KOPT-K1 (cell line): Measurements from ENCODE around the gene CPNE2.
"Not testable (repeated sequence)": the region's sequence is repeated elsewhere in the genome, so short reads cannot be mapped to it uniquely, and the experiment has no call there.

Experiments used
- H3K27ac ChIP-seq: fragments of 200-600 bp; sonication (generic); 2 replicates; pipeline ENCODE4 v1.5.1; 2016; ENCODE audit warnings: antibody characterized with exemption, mild to moderate bottlenecking, low read depth, low read length; ENCODE audit not compliant: poor library complexity, severe bottlenecking
- H3K36me3 ChIP-seq: fragments of 200-600 bp; sonication (generic); 2 replicates; pipeline ENCODE4 v1.5.1; 2017; ENCODE audit warnings: antibody characterized with exemption, mild to moderate bottlenecking, low read length, moderate library complexity; ENCODE audit not compliant: insufficient read depth
- H3K9me3 ChIP-seq: fragments of 200-600 bp; sonication (generic); 2 replicates; pipeline ENCODE4 v1.5.1; 2017; ENCODE audit warnings: antibody characterized with exemption, low read length, mild to moderate bottlenecking; ENCODE audit not compliant: insufficient read depth, poor library complexity, severe bottlenecking

The CPNE2 gene

DNA sequence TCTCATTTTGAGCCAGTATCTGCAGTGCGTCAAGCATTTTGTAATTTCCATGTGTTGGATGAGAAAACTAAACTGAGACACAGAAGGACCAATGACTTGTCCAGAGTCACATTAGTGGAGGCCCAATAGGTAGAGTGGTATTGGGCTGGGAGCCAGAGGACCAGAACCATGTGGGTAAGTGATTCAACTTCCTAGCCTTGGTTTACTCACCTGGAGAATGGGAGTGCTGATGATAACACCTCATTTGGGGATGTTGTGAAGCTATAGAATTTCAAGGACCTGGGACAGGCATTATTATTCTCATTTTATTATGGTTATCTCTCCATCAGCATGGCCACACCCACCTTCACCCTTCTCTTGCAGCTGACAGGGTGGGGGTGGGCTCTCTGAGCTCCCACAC lies 8.1 kb downstream of the CPNE2 start:
- H3K9me3 ChIP-seq: no peaks in the 10 kb centered on the region
- no peak overlapping the region for H3K27ac ChIP-seq
- no peaks in the 10 kb centered on the region for H3K36me3 ChIP-seq

- H3K36me3 ChIP-seq: no peaks in the 10 kb centered on the region
- H3K27ac ChIP-seq: no peak overlapping the region
- H3K9me3 ChIP-seq: no peaks in the 10 kb centered on the region
Measured at GRCh38 chr16:57102888-57103851, 10.8 kb downstream of the CPNE2 start.

GRCh38 chr16:57104706-57105105 lies 12.3 kb downstream of the CPNE2 start:
- H3K36me3 ChIP-seq: no peaks in the 10 kb centered on the region
- no peak overlapping the region for H3K27ac ChIP-seq
- no peaks in the 10 kb centered on the region for H3K9me3 ChIP-seq

GRCh38 chr16:57105184-57105583 lies 12.8 kb downstream of the CPNE2 start:
- no peaks in the 10 kb centered on the region for H3K36me3 ChIP-seq
- H3K27ac ChIP-seq: no peak overlapping the region
- no peaks in the 10 kb centered on the region for H3K9me3 ChIP-seq

GRCh38 chr16:57106767-57107166 lies 14.4 kb downstream of the CPNE2 start:
- Histone ChIP-seq H3K9me3 (no peaks in the 10 kb centered on the region), H3K36me3 (no peaks in the 10 kb centered on the region), H3K27ac (no peak overlapping the region)

- Histone ChIP-seq H3K36me3 (no peaks in the 10 kb centered on the region), H3K27ac (no peak overlapping the region), H3K9me3 (no peaks in the 10 kb centered on the region)
Measured at GRCh38 chr16:57107321-57107922, 15.0 kb downstream of the CPNE2 start.

DNA sequence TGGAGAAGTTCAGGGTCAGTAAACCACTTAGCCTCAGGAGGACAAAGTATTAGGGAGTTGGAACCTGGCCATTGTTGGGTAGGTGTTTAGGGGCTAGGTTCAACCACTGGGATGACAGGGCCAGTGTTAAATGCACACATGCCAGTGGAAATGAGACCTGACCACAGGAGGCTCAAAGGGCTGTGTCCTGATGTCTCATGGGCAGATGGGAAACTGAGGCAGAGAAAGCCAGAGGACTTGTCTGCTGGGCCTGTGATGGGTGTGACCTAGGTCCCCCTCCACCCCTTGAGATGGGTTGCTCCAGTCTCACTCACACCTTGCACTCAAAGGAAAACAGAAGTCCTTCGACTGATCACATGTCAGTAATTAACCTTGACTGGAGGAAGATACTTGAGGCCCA lies 16.0 kb downstream of the CPNE2 start:
- H3K9me3 ChIP-seq: no peaks in the 10 kb centered on the region
- H3K36me3 ChIP-seq: no peaks in the 10 kb centered on the region
- no peak overlapping the region for H3K27ac ChIP-seq

GRCh38 chr16:57109259-57110105 lies 17.1 kb downstream of the CPNE2 start:
- not testable (repeated sequence) for H3K36me3 ChIP-seq, H3K9me3 ChIP-seq, H3K27ac ChIP-seq

DNA sequence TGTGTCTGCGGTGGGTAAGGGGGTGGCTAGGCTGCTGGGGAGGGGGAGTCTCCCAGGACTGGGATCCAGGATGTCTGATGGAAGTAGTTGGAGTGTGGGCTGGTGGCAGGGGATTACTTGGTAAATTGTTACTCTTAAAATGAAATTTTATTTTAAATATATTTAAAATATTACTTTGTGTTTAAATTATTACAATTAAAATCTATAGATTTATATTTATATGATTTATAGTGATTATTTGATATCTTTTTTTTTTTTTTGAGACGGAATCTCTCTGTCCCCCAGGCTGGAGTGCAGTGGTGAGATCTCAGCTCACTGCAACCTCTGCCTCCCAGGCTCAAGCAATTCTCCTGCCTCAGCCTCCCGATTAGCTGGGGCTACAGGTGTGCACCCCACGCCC lies 18.6 kb downstream of the CPNE2 start:
- H3K9me3 ChIP-seq: no peaks in the 10 kb centered on the region
- H3K27ac ChIP-seq: no peak overlapping the region
- no peaks in the 10 kb centered on the region for H3K36me3 ChIP-seq

DNA sequence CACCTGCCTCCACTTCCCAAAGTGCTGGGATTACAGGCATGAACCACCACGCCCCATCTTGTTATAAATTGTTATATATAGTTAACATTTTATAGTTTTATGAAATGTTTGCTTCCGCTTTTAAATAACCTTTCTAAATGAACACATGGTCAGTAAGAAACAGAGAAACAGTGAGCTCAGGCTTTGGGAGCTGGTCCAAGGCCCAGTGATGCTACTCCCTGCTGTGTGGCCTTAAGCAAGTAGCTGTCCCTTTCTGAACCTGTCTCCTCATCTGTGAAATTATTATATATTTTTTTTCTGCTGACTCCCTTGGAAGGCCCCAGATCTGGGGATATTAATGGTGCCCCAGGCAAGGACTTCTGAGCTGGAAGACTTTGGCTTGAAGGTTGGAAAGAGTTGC lies 19.0 kb downstream of the CPNE2 start:
- no peak overlapping the region for H3K27ac ChIP-seq
- no peaks in the 10 kb centered on the region for H3K9me3 ChIP-seq
- no peaks in the 10 kb centered on the region for H3K36me3 ChIP-seq

GRCh38 chr16:57112403-57113041 lies 20.1 kb downstream of the CPNE2 start:
- no peaks in the 10 kb centered on the region for H3K36me3 ChIP-seq
- no peaks in the 10 kb centered on the region for H3K9me3 ChIP-seq
- H3K27ac ChIP-seq: no peak overlapping the region

DNA sequence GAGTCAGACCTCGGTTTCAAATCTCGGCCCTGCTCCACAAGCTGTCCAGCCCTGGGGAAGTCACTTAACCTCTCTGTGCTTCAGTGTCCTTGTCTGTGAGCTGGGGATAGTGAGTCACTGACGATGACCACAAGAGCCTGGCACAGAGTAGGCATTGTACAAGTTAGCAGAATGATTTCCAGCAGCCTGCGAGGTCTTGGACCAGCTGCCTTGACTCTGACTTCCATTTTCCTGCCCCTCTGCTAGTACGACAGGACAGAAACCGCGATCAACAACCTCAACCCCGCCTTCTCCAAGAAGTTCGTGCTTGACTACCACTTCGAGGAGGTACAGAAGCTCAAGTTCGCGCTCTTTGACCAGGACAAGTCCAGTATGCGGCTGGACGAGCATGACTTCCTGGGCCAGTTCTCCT lies 20.7 kb downstream of the CPNE2 start:
- no peak overlapping the region for H3K27ac ChIP-seq
- H3K9me3 ChIP-seq: no peaks in the 10 kb centered on the region
- H3K36me3 ChIP-seq: no peaks in the 10 kb centered on the region

GRCh38 chr16:57113664-57114063 lies 21.3 kb downstream of the CPNE2 start:
- H3K9me3 ChIP-seq: no peaks in the 10 kb centered on the region
- no peaks in the 10 kb centered on the region for H3K36me3 ChIP-seq
- H3K27ac ChIP-seq: no peak overlapping the region

DNA sequence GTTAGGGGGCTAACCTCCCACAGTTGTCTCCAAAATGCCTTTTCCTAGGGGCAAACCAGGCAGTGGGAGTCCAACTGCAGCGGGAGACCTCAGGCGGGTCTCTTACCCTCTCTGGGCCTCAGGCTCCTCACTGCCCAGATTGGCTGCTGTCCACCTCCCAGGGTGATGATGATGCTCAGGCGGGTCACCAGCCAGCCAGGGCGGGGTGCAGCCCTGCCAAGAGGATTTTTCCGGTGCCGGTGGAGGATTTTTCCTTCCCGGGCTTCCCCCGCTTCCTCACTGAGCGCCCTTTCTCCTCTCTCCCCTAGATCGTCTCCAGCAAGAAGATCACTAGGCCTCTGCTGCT lies 22.8 kb downstream of the CPNE2 start:
- no peaks in the 10 kb centered on the region for H3K36me3 ChIP-seq
- H3K9me3 ChIP-seq: no peaks in the 10 kb centered on the region
- no peak overlapping the region for H3K27ac ChIP-seq
